ENCODE data around the gene DPH7. TPM values are rescaled to one million over a fixed set of nuclear protein-coding genes. Genes with fewer than 3 reads are reported as not detected.

Gene DPH7
- total RNA-seq, 2 donors from 2014 or later, result 34.3 to 62.4 TPM

DNA sequence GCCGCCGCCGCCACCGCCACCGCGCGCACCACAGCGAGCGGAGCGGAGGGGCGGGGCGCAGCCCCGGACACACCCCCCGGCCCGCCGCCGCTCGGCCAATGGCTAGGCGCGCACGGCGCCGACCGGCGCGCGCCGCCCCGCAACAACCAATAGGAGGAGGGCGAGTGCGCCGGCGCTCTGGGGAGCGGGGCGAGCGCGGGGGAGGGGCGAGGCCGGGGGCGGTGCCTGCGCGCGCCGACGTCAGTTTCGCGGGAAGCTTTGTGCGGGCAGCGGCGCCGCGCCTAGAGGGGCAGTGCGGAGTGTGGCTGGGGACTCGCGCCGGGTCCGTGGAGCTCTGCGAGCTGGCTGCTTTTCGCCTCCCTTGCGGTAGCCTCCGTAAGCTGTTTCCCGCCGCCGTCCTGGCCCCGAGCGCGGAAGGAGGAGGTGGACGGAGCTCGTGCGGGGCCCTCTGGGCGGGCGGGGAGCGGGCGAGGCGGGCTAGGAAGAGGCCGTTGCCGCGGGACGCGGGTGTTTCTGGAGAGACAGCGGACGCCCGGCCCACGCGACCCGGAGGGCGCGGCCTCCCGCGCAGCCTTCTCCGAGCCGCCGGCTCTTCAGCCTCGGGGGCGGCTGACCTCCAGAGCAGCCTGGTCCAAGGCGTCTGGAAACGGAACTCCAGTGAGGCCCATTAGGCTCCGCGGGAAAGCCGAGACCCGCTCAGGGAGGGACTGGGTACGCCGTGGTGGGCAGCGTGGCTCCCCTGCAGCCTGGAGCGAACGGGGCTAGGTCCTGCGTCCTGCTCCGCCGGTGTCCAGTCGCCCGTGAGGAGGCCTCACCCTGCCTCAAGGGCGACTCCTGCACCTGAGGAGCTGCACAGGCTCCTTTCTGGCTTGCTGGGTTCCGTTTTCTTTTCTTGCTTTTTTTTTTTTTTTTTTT lies 12.0 kb upstream of the DPH7 start, which contains the start of gene ZMYND19:
Gene ZMYND19 (minus strand): TSS at position 44 of the 915 bp plus-strand sequence. CDS start 249 bp downstream, outside the sequence.
- H3K27me3 ChIP-seq (replicated peaks; ENCODE audit: insufficient read depth), result no peaks in the 10 kb centered on the region
- peak within 1 kb of the TSS; percentile 39 to 62 for H3K27ac ChIP-seq
- peaks cover 0 to 11% of the 10 kb centered on the region in 2 donors for H3K36me3 ChIP-seq
- peak; percentile 85 for DNase-seq (ENCODE audit: low spot score)
- H3K9me3 ChIP-seq, result no peaks in the 10 kb centered on the region
- peaks cover 12% of the 10 kb centered on the region for H3K4me1 ChIP-seq (replicated peaks)
- TF ChIP-seq POLR2A (IDR thresholded peaks at IDR 0.05) (peak; percentile 40), POLR2AphosphoS5 (IDR thresholded peaks at IDR 0.05) (peak; percentile 12)
- TF ChIP-seq, protein P1, sequence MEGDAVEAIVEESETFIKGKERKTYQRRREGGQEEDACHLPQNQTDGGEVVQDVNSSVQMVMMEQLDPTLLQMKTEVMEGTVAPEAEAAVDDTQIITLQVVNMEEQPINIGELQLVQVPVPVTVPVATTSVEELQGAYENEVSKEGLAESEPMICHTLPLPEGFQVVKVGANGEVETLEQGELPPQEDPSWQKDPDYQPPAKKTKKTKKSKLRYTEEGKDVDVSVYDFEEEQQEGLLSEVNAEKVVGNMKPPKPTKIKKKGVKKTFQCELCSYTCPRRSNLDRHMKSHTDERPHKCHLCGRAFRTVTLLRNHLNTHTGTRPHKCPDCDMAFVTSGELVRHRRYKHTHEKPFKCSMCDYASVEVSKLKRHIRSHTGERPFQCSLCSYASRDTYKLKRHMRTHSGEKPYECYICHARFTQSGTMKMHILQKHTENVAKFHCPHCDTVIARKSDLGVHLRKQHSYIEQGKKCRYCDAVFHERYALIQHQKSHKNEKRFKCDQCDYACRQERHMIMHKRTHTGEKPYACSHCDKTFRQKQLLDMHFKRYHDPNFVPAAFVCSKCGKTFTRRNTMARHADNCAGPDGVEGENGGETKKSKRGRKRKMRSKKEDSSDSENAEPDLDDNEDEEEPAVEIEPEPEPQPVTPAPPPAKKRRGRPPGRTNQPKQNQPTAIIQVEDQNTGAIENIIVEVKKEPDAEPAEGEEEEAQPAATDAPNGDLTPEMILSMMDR (IDR thresholded peaks at IDR 0.05), result no peak
- H3K4me3 ChIP-seq, result peak within 1 kb of the TSS; percentile 61 to 73
- WGBS, result under 1% methylated on average over 88 of the region's 113 CpGs
- intact Hi-C loops (cut with DNase I), result no loop called here

DNA sequence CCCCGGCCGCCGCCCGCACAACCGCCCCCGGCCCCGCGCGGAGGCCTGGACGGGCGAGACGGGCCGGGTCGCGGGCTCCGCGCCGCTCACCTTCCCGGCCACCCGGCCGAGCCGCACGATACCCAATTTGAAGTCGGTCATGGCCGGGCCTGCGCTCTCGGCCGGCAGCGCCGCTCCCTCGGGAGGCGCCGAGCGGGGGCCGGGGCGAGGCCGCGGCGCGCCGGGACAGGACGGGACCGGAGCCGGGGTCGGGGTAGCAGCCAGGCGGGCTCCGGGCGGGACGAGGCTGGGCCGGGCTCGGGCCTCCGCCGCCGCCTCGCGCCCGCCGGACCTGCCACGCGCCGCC lies 11.4 kb upstream of the DPH7 start:
- WGBS, result under 1% methylated on average over 34 of the region's 61 CpGs
- TF ChIP-seq POLR2A (IDR thresholded peaks at IDR 0.05) (no peak), POLR2AphosphoS5 (IDR thresholded peaks at IDR 0.05) (no peak)
- TF ChIP-seq, protein P1 (IDR thresholded peaks at IDR 0.05), result no peak
- DNase-seq (ENCODE audit: low spot score), result no peak
- H3K9me3 ChIP-seq, result no peaks in the 10 kb centered on the region
- intact Hi-C loops (cut with DNase I), result no loop called here
- H3K36me3 ChIP-seq, result peaks cover 0 to 11% of the 10 kb centered on the region in 2 donors
- H3K27me3 ChIP-seq (replicated peaks; ENCODE audit: insufficient read depth), result no peaks in the 10 kb centered on the region
- peak overlapping the region; percentile 61 to 73 for H3K4me3 ChIP-seq
- H3K27ac ChIP-seq, result no peak overlapping the region
- peaks cover 12% of the 10 kb centered on the region for H3K4me1 ChIP-seq (replicated peaks)

DNA sequence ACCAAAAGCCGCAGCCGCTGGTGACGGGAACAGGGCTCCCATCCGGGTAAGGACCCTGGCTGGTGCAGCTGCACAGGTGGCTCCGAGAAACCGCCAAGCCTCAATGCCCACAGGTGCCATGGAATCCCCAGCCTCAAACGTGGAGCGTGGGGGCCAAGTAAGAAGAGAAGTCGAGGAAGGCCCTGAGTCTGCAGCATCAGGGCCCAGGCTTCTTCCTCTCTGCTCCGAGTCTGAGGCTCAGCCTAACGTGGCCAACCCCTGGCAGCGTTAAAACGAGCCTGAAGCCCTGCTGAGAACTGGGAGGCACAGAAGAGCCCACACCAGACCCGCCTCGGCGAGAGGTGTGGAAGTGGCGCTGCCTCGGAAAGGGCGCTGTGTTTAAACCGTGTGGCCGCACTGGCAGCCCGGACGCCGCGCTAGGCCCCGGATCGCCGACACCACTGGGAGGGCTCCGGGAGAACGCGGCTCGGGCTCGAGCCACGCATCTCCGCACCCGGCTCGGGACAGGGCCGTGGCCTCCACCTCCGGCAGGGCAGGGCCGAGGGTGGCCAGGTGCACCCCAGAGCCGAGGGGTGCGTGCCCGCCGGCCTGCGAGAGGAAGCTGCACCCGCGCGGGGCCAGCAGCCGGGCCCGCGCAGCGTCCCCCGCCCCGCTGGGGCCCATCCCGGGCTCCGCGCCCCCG lies 10.9 kb upstream of the DPH7 start:
- intact Hi-C loops (cut with DNase I), result no loop called here
- Histone ChIP-seq H3K4me1 (replicated peaks) (peaks cover 12% of the 10 kb centered on the region), H3K27me3 (replicated peaks; ENCODE audit: insufficient read depth) (no peaks in the 10 kb centered on the region), H3K36me3 (peaks cover 0 to 11% of the 10 kb centered on the region in 2 donors), H3K27ac (peak overlapping the region in 1 of 2 donors; percentile 39), H3K4me3 (peak overlapping the region; percentile 61 to 73), H3K9me3 (no peaks in the 10 kb centered on the region)
- DNase-seq (ENCODE audit: low spot score), result no peak
- TF ChIP-seq, protein P1 (IDR thresholded peaks at IDR 0.05), result no peak
- no peak for TF ChIP-seq POLR2AphosphoS5 (IDR thresholded peaks at IDR 0.05)
- TF ChIP-seq POLR2A (IDR thresholded peaks at IDR 0.05), result no peak
- WGBS, result 10% methylated on average over 30 of the region's 58 CpGs

- DNase-seq (ENCODE audit: low spot score), result no peak
- Histone ChIP-seq H3K4me3 (peak overlapping the region; percentile 61 to 73), H3K36me3 (peaks cover 0 to 11% of the 10 kb centered on the region in 2 donors), H3K27me3 (replicated peaks; ENCODE audit: insufficient read depth) (no peaks in the 10 kb centered on the region), H3K27ac (peak overlapping the region in 1 of 2 donors; percentile 39), H3K4me1 (replicated peaks) (peaks cover 12% of the 10 kb centered on the region), H3K9me3 (no peaks in the 10 kb centered on the region)
- TF ChIP-seq POLR2AphosphoS5 (IDR thresholded peaks at IDR 0.05) (no peak), POLR2A (IDR thresholded peaks at IDR 0.05) (no peak)
- TF ChIP-seq, protein P1 (IDR thresholded peaks at IDR 0.05), result no peak
- intact Hi-C loops (cut with DNase I), result no loop called here
- WGBS, result 73% methylated on average over 6 of the region's 6 CpGs
Measured at GRCh38 chr9:137588891-137589290, 10.2 kb upstream of the DPH7 start.
